GM12892 (cell line): ENCODE results near the gene GAL3ST3. TPM values are rescaled to one million over a fixed set of nuclear protein-coding genes. Genes with fewer than 3 reads are reported as not detected.
"Not testable (repeated sequence)": the region's sequence is repeated elsewhere in the genome, so short reads cannot be mapped to it uniquely, and the experiment has no call there.

Experiments
- DNase-seq: peaks from one replicate; pipeline ENCODE4 v3.0.0; 2011; ENCODE audit not compliant: insufficient read length
- FAIRE-seq: peaks from 2 replicates; lab custom pipeline; 2011; peaks lifted over from hg19 to GRCh38; lab: Jason Lieb, UNC
- POLR2A ChIP-seq: IDR thresholded peaks from 2 replicates; pipeline ENCODE4 v1.6.1; 2011; ENCODE audit warnings: low read depth, low read length, control low read depth
- POLR2AphosphoS5 ChIP-seq: IDR thresholded peaks from 2 replicates; pipeline ENCODE4 v1.6.1; 2011; ENCODE audit warnings: low read depth, low read length, control low read depth
- TAF1 ChIP-seq: IDR thresholded peaks from 2 replicates; pipeline ENCODE4 v1.6.1; 2011; ENCODE audit warnings: low read depth, mild to moderate bottlenecking, control low read depth, low read length, borderline replicate concordance
- polyA plus RNA-seq: library from polyadenylated mRNA; unstranded; fragments of >200 nt; gene quantifications from one replicate; pipeline ENCODE4 v1.2.1, GENCODE V29; 2012; ENCODE audit warnings: missing spikeins, inconsistent platforms; ENCODE audit not compliant: missing spikeins

Gene GAL3ST3
- polyA plus RNA-seq: not detected

DNA sequence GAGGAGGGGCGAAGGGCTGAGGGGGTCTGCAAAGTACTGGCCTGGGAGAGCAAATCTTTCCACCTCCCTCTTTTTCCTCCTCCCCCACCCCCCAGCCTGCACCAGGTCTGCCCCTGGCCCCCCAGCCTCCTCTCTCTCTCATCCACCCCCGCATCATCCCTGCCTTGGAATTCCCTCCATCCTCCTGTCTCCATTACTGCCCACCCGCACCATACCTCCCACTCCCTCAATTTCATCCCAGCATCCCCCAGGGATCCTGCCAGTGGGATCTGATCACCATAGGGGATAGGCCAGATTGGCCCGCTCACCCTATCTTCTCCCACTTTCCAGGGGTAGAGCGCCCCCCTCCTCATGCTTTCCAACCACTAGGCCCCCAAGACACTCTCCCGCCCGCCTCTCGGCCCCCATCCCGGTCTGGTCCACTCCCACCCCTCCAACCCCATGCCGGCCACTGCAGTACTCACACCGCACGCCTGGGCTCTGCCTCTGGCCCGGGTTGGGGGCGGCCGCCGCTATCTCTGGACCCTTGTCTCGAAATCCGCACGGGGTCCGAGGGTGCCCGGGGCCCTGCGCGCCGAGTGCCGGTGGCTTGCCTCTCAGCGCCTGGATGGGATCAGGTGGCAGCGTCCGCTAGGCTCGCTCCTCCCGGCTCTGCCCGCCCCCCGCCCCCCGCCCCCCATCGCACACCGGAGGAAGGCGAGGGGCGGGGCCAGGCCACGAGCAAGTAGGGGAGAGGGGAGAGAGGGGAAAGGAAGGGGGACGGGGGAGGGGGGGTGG, at the start of gene GAL3ST3:
Gene GAL3ST3 (minus strand): TSS at position 615 of the 777 bp plus-strand sequence. CDS start 3,746 bp downstream, outside the sequence.
- no peak for FAIRE-seq
- DNase-seq: no peak
- TF ChIP-seq POLR2AphosphoS5 (no peak), POLR2A (no peak), TAF1 (no peak)

- not testable (repeated sequence) for DNase-seq
Observed at GRCh38 chr11:66092125-66092524, 43.2 kb upstream of the GAL3ST3 start.

DNA sequence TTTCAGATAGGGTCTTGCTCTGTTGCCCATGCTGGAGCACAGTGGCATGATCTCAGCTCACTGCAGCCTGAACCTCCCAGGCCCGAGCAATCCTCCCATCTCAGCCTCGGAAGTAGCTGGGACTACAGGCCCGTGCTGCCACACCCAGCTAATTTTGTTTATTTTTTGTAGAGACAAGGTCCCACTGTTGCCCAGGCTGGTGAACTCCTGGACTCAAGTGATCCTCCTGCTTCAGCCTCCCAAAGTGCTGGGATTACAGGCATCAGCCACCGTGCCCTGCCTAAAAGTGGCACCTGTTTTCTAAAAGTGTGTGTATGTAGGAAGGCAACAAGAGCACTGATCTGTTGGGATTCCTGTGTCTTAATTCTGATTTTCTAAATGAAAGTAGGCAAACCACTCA, 41.3 kb upstream of the GAL3ST3 start:
- DNase-seq: no peak
- no peak for FAIRE-seq
- TF ChIP-seq POLR2AphosphoS5 (no peak), POLR2A (no peak), TAF1 (no peak)

More at GRCh38 chr11:66092125-66092524, 43.2 kb upstream of the GAL3ST3 start:
- FAIRE-seq: not testable (repeated sequence)

DNA sequence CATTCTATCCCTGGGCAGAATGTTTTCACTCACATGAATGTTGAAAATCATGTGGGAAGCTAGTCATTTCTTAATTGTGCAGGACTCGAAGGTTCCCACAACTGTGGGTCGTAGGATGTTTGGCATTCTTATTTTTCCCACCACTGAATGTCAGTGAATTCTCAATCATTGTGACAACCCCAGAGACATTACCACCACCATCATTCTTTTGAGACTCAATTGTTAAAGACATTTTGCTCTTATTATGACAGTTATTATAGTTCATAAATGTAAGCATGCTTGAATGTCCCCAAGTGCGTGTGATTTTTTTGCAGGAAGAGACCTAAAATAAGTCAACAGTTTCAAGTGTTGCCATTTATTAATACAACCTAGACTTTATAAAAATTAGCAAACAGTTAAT, 40.1 kb upstream of the GAL3ST3 start:
- FAIRE-seq (peak; percentile 30), DNase-seq (no peak)
- TF ChIP-seq TAF1: no peak
- TF ChIP-seq POLR2A: no peak
- no peak for TF ChIP-seq POLR2AphosphoS5

- peak; percentile 83 for FAIRE-seq
- TF ChIP-seq POLR2AphosphoS5 (no peak), TAF1 (no peak), POLR2A (no peak)
- no peak for DNase-seq
Observed at GRCh38 chr11:66087148-66087908, 38.4 kb upstream of the GAL3ST3 start.

- FAIRE-seq (no peak), DNase-seq (no peak)
- TF ChIP-seq POLR2AphosphoS5: no peak
- no peak for TF ChIP-seq POLR2A
- no peak for TF ChIP-seq TAF1
Observed at GRCh38 chr11:66084821-66085475, 36.0 kb upstream of the GAL3ST3 start.

- DNase-seq: no peak
- no peak for FAIRE-seq
- TF ChIP-seq TAF1 (no peak), POLR2A (no peak)
Observed at GRCh38 chr11:66083767-66084166, 34.8 kb upstream of the GAL3ST3 start.

- no peak for DNase-seq
- FAIRE-seq: peak; percentile 62
- TF ChIP-seq POLR2A: no peak
- TF ChIP-seq TAF1: no peak
- TF ChIP-seq POLR2AphosphoS5: no peak
Observed at GRCh38 chr11:66082946-66083698, 34.2 kb upstream of the GAL3ST3 start.

DNA sequence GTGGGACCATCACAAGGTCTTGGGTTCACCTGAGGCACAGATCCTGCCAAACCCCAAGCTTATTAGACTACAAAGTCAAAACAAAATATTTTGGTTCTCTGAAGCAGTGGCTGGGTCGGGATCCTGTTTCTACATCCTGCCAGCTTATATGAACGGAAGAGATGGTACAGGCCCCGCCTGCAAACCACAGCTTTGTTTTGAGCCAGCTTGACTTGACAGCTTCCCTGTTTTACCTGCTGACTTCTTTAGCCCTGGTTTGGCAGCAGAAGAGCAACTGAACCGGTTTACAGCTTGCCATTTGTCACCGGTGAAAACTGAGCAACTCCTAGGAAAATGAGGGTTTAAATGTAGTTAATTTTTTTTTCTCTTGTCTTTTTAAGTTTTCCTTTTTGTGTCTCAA, 32.5 kb upstream of the GAL3ST3 start:
- DNase-seq (peak; percentile 52), FAIRE-seq (peak; percentile 86)
- TF ChIP-seq POLR2A: no peak
- no peak for TF ChIP-seq POLR2AphosphoS5
- no peak for TF ChIP-seq TAF1

- no peak for TF ChIP-seq POLR2A
- no peak for TF ChIP-seq TAF1
- no peak for TF ChIP-seq POLR2AphosphoS5
- no peak for DNase-seq
Observed at GRCh38 chr11:66080055-66080817, 31.3 kb upstream of the GAL3ST3 start.

GRCh38 chr11:66078949-66079348, 30.0 kb upstream of the GAL3ST3 start:
- FAIRE-seq, DNase-seq: not testable (repeated sequence)

More at GRCh38 chr11:66080055-66080817, 31.3 kb upstream of the GAL3ST3 start:
- FAIRE-seq: no peak
